ENCODE data around the gene ANKRD11. TPM values are rescaled to one million over a fixed set of nuclear protein-coding genes. Genes with fewer than 3 reads are reported as not detected.

ANKRD11 gene
- polyA plus RNA-seq, 1 donor from 2014 or later: 32.5 TPM

- no peak overlapping the region for H3K4me2 ChIP-seq (ENCODE audit: low read length)
- H3K27me3 ChIP-seq (ENCODE audit: insufficient read depth, low read depth, low read length): no peaks in the 10 kb centered on the region
- no peaks in the 10 kb centered on the region for H3K9me3 ChIP-seq (ENCODE audit: low read length)
- H3K9ac ChIP-seq (ENCODE audit: low read length): no peak overlapping the region
- TF ChIP-seq CTCF (IDR thresholded peaks at IDR 0.05; ENCODE audit: poor library complexity, severe bottlenecking) (no peak), POLR2AphosphoS5 (IDR thresholded peaks at IDR 0.05) (no peak), EP300 (conservative IDR thresholded peaks at IDR 0.05; ENCODE audit: poor library complexity, severe bottlenecking) (no peak), EZH2 (IDR thresholded peaks at IDR 0.05; ENCODE audit: borderline replicate concordance, insufficient read depth, low read length, poor library complexity, severe bottlenecking) (no peak), MXI1 (conservative IDR thresholded peaks at IDR 0.05; ENCODE audit: poor library complexity, severe bottlenecking) (no peak), TAF1 (IDR thresholded peaks at IDR 0.05; ENCODE audit: low read depth) (no peak), RAD21 (conservative IDR thresholded peaks at IDR 0.05) (no peak), SMC3 (conservative IDR thresholded peaks at IDR 0.05; ENCODE audit: poor library complexity) (no peak)
- TF ChIP-seq, protein P1, sequence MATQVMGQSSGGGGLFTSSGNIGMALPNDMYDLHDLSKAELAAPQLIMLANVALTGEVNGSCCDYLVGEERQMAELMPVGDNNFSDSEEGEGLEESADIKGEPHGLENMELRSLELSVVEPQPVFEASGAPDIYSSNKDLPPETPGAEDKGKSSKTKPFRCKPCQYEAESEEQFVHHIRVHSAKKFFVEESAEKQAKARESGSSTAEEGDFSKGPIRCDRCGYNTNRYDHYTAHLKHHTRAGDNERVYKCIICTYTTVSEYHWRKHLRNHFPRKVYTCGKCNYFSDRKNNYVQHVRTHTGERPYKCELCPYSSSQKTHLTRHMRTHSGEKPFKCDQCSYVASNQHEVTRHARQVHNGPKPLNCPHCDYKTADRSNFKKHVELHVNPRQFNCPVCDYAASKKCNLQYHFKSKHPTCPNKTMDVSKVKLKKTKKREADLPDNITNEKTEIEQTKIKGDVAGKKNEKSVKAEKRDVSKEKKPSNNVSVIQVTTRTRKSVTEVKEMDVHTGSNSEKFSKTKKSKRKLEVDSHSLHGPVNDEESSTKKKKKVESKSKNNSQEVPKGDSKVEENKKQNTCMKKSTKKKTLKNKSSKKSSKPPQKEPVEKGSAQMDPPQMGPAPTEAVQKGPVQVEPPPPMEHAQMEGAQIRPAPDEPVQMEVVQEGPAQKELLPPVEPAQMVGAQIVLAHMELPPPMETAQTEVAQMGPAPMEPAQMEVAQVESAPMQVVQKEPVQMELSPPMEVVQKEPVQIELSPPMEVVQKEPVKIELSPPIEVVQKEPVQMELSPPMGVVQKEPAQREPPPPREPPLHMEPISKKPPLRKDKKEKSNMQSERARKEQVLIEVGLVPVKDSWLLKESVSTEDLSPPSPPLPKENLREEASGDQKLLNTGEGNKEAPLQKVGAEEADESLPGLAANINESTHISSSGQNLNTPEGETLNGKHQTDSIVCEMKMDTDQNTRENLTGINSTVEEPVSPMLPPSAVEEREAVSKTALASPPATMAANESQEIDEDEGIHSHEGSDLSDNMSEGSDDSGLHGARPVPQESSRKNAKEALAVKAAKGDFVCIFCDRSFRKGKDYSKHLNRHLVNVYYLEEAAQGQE (IDR thresholded peaks at IDR 0.05; ENCODE audit: borderline replicate concordance): no peak
- no peaks in the 10 kb centered on the region for H3K9me2 ChIP-seq (ENCODE audit: insufficient read depth, low read length)
- H3K79me2 ChIP-seq (replicated peaks; ENCODE audit: insufficient read depth, low read length): peaks cover 50% of the 10 kb centered on the region
- peak overlapping the region; percentile 31 for H3K27ac ChIP-seq (ENCODE audit: low read length)
- no peak overlapping the region for H2AFZ ChIP-seq (ENCODE audit: low read depth, low read length)
- H3K4me3 ChIP-seq (ENCODE audit: low read length): no peak overlapping the region
- no peaks in the 10 kb centered on the region for H4K20me1 ChIP-seq (ENCODE audit: insufficient read depth)
- no peaks in the 10 kb centered on the region for H3K36me3 ChIP-seq (ENCODE audit: insufficient read depth, low read length)
- no peaks in the 10 kb centered on the region for H3F3A ChIP-seq (ENCODE audit: insufficient read depth, low read length, poor library complexity, severe bottlenecking)
These were observed 132.0 kb downstream of the ANKRD11 start for GRCh38 chr16:89358030-89359005.

DNA sequence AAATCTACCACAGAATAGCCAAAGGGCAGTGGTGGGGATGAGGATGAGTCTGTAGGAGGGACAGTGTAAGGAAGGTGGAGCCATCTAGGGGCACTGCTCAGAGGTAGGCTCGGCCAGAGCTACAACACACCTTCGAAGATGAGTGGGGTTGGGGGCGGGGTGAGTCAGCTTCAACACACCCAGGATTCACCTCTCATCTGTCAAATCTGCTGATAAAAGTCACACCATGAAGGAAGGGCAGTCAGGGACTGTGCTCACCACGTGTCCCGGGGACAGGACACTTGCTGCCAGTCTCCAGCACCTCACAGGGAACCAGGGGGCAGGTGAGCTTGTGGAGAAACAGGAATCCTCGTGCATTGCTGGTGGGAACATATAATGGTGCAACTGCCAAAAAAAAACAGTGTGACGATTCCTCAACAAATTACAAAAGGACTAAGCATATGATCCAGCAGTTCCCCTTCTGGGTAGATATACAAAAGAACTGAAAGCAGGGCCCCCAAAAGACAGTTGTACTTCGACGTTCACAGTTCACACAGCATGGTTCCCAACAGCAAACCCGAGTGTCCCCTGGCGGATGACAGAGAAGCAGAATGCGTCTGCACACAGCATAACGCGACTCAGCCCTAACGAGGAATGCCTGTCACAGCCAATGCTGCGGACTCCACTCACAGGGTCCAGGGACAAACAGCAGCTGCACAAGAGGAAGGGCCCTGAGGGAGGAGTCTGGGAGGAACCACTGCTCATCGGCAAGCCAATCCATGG is 133.1 kb downstream of the ANKRD11 start:
- Histone ChIP-seq H3K36me3 (ENCODE audit: insufficient read depth, low read length) (no peaks in the 10 kb centered on the region), H4K20me1 (ENCODE audit: insufficient read depth) (no peaks in the 10 kb centered on the region), H3K4me2 (ENCODE audit: low read length) (peak overlapping the region; percentile 6), H3F3A (ENCODE audit: insufficient read depth, low read length, poor library complexity, severe bottlenecking) (no peaks in the 10 kb centered on the region), H3K4me3 (ENCODE audit: low read length) (peak overlapping the region; percentile 38), H3K27me3 (ENCODE audit: insufficient read depth, low read depth, low read length) (no peaks in the 10 kb centered on the region), H2AFZ (ENCODE audit: low read depth, low read length) (no peak overlapping the region), H3K79me2 (replicated peaks; ENCODE audit: insufficient read depth, low read length) (peaks cover 55% of the 10 kb centered on the region), H3K27ac (ENCODE audit: low read length) (peak overlapping the region; percentile 31), H3K9ac (ENCODE audit: low read length) (peak overlapping the region; percentile 31), H3K9me2 (ENCODE audit: insufficient read depth, low read length) (no peaks in the 10 kb centered on the region), H3K9me3 (ENCODE audit: low read length) (no peaks in the 10 kb centered on the region)
- TF ChIP-seq EZH2 (IDR thresholded peaks at IDR 0.05; ENCODE audit: borderline replicate concordance, insufficient read depth, low read length, poor library complexity, severe bottlenecking): no peak
- no peak for TF ChIP-seq EP300 (conservative IDR thresholded peaks at IDR 0.05; ENCODE audit: poor library complexity, severe bottlenecking)
- TF ChIP-seq MXI1 (conservative IDR thresholded peaks at IDR 0.05; ENCODE audit: poor library complexity, severe bottlenecking): peak; percentile 36
- TF ChIP-seq SMC3 (conservative IDR thresholded peaks at IDR 0.05; ENCODE audit: poor library complexity): peak; percentile 13
- peak; percentile 49 for TF ChIP-seq POLR2AphosphoS5 (IDR thresholded peaks at IDR 0.05)
- no peak for TF ChIP-seq TAF1 (IDR thresholded peaks at IDR 0.05; ENCODE audit: low read depth)
- peak; percentile 27 for TF ChIP-seq RAD21 (conservative IDR thresholded peaks at IDR 0.05)
